WERI-Rb-1 (cell line): ENCODE measurements around the gene LHFPL6.

Experiments used
- DNase-seq: peaks from one replicate; pipeline ENCODE4 v3.0.0-alpha.2; 2020
- H3K27ac ChIP-seq: fragments of 250-450 bp; sonication (Bioruptor Pico); 2 replicates; pipeline ENCODE4 v1.5.1; 2020; ENCODE audit warnings: mild to moderate bottlenecking, moderate library complexity
- H3K27me3 ChIP-seq: fragments of 250-450 bp; sonication (Bioruptor Pico); 2 replicates; pipeline ENCODE4 v1.5.1; 2021; ENCODE audit warnings: mild to moderate bottlenecking, low read depth, moderate library complexity; ENCODE audit not compliant: insufficient read depth, severe bottlenecking
- H3K36me3 ChIP-seq: fragments of 250-450 bp; sonication (Bioruptor Pico); 2 replicates; pipeline ENCODE4 v1.5.1; 2020; ENCODE audit warnings: mild to moderate bottlenecking, moderate library complexity
- H3K4me3 ChIP-seq: 2 replicates; pipeline ENCODE4 v1.5.1; 2011; ENCODE audit warnings: low read depth, mild to moderate bottlenecking, control low read depth, low read length
- H3K9me3 ChIP-seq: fragments of 250-450 bp; sonication (Bioruptor Pico); 2 replicates; pipeline ENCODE4 v1.5.1; 2021; ENCODE audit warnings: mild to moderate bottlenecking, moderate library complexity; ENCODE audit not compliant: severe bottlenecking
- TF ChIP-seq, protein P1 (sequence below): IDR thresholded peaks from 2 replicates; pipeline ENCODE4 v1.5.1; 2011; ENCODE audit warnings: low read depth, mild to moderate bottlenecking, control low read depth, inconsistent platforms, low read length

The LHFPL6 gene

DNA sequence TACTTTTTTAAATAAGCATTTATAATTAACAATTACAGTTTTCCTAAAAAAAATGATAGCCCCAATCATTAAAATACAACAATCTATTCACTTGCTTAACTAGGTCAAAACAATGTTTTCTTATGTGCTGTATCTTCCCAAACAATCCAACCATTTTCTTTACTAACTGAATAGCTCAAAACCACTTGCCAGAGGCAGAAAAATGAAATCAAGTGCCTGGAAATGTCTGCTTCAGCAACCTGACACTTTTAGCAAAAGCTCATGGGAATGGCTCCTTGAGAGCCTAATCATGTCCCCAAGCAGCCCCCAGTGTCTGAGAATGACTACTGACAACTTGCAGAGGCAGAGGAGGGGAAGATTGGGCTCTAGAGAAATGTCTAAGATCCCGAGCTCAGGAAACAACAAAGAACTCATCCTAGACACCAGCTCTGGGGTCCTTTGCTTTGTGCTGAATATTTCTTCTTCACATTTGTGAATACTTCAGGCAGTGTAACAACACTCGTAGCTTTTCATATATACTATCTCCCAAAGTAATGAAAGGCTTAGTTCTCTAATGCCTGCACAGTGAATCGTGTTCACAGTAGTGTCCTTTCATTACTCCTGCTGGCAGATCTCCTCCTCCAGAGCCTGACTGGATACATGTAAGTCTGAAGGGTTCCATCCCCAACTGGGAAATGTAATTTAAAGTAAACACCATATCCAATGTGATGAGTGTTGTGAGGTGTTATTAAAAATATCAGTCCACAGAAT, 280.0 kb downstream of the LHFPL6 start:
- Histone ChIP-seq H3K27ac (no peak overlapping the region), H3K27me3 (no peaks in the 10 kb centered on the region), H3K9me3 (no peaks in the 10 kb centered on the region), H3K36me3 (no peaks in the 10 kb centered on the region), H3K4me3 (no peak overlapping the region)
- DNase-seq: no peak
- TF ChIP-seq, protein P1, sequence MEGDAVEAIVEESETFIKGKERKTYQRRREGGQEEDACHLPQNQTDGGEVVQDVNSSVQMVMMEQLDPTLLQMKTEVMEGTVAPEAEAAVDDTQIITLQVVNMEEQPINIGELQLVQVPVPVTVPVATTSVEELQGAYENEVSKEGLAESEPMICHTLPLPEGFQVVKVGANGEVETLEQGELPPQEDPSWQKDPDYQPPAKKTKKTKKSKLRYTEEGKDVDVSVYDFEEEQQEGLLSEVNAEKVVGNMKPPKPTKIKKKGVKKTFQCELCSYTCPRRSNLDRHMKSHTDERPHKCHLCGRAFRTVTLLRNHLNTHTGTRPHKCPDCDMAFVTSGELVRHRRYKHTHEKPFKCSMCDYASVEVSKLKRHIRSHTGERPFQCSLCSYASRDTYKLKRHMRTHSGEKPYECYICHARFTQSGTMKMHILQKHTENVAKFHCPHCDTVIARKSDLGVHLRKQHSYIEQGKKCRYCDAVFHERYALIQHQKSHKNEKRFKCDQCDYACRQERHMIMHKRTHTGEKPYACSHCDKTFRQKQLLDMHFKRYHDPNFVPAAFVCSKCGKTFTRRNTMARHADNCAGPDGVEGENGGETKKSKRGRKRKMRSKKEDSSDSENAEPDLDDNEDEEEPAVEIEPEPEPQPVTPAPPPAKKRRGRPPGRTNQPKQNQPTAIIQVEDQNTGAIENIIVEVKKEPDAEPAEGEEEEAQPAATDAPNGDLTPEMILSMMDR: no peak

DNA sequence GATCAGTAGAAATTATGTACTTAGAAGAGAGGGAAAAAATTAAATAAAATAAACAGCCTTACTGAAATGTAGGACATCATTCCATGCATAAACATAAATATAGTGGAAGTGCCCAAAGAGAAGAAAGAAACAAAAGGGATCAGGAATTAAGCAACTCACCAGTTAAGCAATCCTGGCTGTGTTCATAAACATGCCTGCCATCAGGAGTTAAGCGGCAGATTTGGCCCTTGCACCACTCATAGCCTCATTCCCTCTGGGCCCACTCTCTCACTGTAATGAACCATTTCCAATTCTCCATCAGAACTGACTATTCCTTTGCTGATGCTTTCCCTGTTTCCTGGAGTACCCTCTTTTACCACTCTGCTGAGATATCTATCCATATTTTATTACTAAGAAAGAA, 281.4 kb downstream of the LHFPL6 start:
- TF ChIP-seq, protein P1: no peak
- Histone ChIP-seq H3K27ac (no peak overlapping the region), H3K9me3 (no peaks in the 10 kb centered on the region), H3K27me3 (no peaks in the 10 kb centered on the region), H3K4me3 (no peak overlapping the region), H3K36me3 (no peaks in the 10 kb centered on the region)
- no peak for DNase-seq

DNA sequence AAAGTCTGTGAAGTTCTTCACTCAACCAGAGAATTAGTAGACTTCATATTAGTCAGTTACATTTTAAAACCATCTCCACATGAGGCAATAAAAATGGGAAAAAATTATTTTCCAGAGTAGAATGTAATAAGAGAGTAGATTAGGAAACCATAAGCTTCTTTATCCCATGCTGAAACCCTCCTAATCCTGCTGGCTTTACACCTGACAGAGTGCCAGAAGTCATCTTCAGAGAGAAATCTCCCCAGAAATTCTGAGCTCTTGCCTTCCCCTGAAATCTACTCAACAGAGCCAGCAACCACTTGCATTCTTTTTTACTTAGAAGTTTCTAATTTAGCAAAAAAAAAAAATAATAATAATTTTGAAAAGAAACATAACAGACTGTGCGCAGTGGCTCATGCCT, 284.8 kb downstream of the LHFPL6 start:
- no peak for DNase-seq
- no peaks in the 10 kb centered on the region for H3K9me3 ChIP-seq
- H3K27ac ChIP-seq: no peak overlapping the region
- TF ChIP-seq, protein P1: no peak
- no peak overlapping the region for H3K4me3 ChIP-seq
- no peaks in the 10 kb centered on the region for H3K36me3 ChIP-seq
- no peaks in the 10 kb centered on the region for H3K27me3 ChIP-seq

DNA sequence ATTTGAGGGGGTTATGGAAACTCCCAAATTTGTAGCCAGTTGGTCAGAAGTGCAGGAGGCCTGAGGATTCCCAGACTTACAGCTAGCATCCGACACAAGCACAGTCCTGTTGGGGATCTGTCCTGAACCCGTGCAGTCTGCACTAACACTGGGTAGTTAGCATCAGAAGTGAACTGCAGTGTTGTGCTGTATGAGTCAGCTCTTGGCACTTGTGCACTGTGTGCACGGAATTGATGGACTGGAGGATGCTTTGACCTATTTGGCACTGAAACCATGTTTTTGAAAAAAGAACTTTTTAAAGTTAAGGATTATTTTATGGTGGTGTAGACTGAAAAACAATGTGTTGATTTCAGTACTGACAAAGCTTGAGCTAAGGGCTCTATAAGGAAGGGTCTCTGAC, 285.7 kb downstream of the LHFPL6 start:
- no peaks in the 10 kb centered on the region for H3K9me3 ChIP-seq
- H3K36me3 ChIP-seq: no peaks in the 10 kb centered on the region
- TF ChIP-seq, protein P1: no peak
- H3K27me3 ChIP-seq: no peaks in the 10 kb centered on the region
- no peak overlapping the region for H3K4me3 ChIP-seq
- no peak overlapping the region for H3K27ac ChIP-seq
- no peak for DNase-seq

GRCh38 chr13:39315796-39316195, 287.2 kb downstream of the LHFPL6 start:
- no peaks in the 10 kb centered on the region for H3K9me3 ChIP-seq
- no peaks in the 10 kb centered on the region for H3K36me3 ChIP-seq
- no peak for DNase-seq
- no peaks in the 10 kb centered on the region for H3K27me3 ChIP-seq
- no peak overlapping the region for H3K4me3 ChIP-seq
- TF ChIP-seq, protein P1: no peak
- H3K27ac ChIP-seq: no peak overlapping the region

DNA sequence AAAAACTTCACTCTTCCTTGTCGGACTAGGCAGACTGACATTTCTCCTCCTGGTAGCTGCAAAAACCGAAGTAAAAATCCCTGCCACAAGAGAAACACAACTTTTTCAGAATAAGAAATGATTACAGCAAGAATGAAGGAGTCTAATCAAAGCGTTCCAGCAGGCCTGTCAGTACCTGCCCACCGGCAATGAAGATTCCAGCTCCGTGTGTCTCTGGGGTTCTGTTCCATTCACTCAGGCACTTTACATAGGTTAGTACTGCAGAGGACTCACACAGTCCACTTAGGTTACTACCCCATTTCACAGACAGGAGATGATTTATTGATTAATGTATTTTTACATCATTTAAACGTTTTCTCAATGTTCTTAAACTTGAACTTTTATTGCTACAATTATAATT, 289.3 kb downstream of the LHFPL6 start:
- DNase-seq: no peak
- Histone ChIP-seq H3K36me3 (no peaks in the 10 kb centered on the region), H3K9me3 (no peaks in the 10 kb centered on the region), H3K4me3 (no peak overlapping the region), H3K27me3 (no peaks in the 10 kb centered on the region), H3K27ac (no peak overlapping the region)
- TF ChIP-seq, protein P1: no peak
